ENCODE data around the gene RPGRIP1.
"Not testable (repeated sequence)": the region's sequence is repeated elsewhere in the genome, so short reads cannot be mapped to it uniquely, and the experiment has no call there.

RPGRIP1 gene

GRCh38 chr14:21275261-21275858, 4.5 kb upstream of the RPGRIP1 start:
- no peak for TF ChIP-seq CTCF (conservative IDR thresholded peaks at IDR 0.05; ENCODE audit: control insufficient read depth, insufficient read depth, low read depth, low read length)
- no peak for DNase-seq (ENCODE audit: low read depth)
- H3K4me3 ChIP-seq (ENCODE audit: control insufficient read depth, low read depth, low read length) = no peak overlapping the region

GRCh38 chr14:21278632-21279031, 1.3 kb upstream of the RPGRIP1 start:
- H3K4me3 ChIP-seq (ENCODE audit: control insufficient read depth, low read depth, low read length) = no peak overlapping the region
- no peak for TF ChIP-seq CTCF (conservative IDR thresholded peaks at IDR 0.05; ENCODE audit: control insufficient read depth, insufficient read depth, low read depth, low read length)
- no peak for DNase-seq (ENCODE audit: low read depth)

GRCh38 chr14:21281917-21282316, 2.0 kb downstream of the RPGRIP1 start:
- H3K4me3 ChIP-seq (ENCODE audit: control insufficient read depth, low read depth, low read length); DNase-seq (ENCODE audit: low read depth): not testable (repeated sequence)

GRCh38 chr14:21286516-21286915, 6.6 kb downstream of the RPGRIP1 start:
- not testable (repeated sequence) for H3K4me3 ChIP-seq (ENCODE audit: control insufficient read depth, low read depth, low read length); DNase-seq (ENCODE audit: low read depth)

GRCh38 chr14:21287168-21287567, 7.3 kb downstream of the RPGRIP1 start:
- no peak overlapping the region for H3K4me3 ChIP-seq (ENCODE audit: control insufficient read depth, low read depth, low read length)
- no peak for TF ChIP-seq CTCF (conservative IDR thresholded peaks at IDR 0.05; ENCODE audit: control insufficient read depth, insufficient read depth, low read depth, low read length)
- no peak for DNase-seq (ENCODE audit: low read depth)

- H3K4me3 ChIP-seq (ENCODE audit: control insufficient read depth, low read depth, low read length); DNase-seq (ENCODE audit: low read depth): not testable (repeated sequence)
Measured at GRCh38 chr14:21294026-21294425, 14.1 kb downstream of the RPGRIP1 start.

GRCh38 chr14:21298358-21298757, 18.5 kb downstream of the RPGRIP1 start:
- no peak overlapping the region for H3K4me3 ChIP-seq (ENCODE audit: control insufficient read depth, low read depth, low read length)
- DNase-seq (ENCODE audit: low read depth) = no peak
- no peak for TF ChIP-seq CTCF (conservative IDR thresholded peaks at IDR 0.05; ENCODE audit: control insufficient read depth, insufficient read depth, low read depth, low read length)

GRCh38 chr14:21299562-21300130, 19.8 kb downstream of the RPGRIP1 start:
- no peak for DNase-seq (ENCODE audit: low read depth)

More at GRCh38 chr14:21299562-21300130, 19.8 kb downstream of the RPGRIP1 start:
- TF ChIP-seq CTCF (conservative IDR thresholded peaks at IDR 0.05; ENCODE audit: control insufficient read depth, insufficient read depth, low read depth, low read length) = no peak
- H3K4me3 ChIP-seq (ENCODE audit: control insufficient read depth, low read depth, low read length) = no peak overlapping the region

Data from fibroblast of mammary gland (primary cell).